NK-92 (cell line): ENCODE results near the gene EPHA3.

Experiments
- DNase-seq: peaks from one replicate; lab custom pipeline; 2025; ENCODE audit not compliant: unreplicated experiment; lab: John Stamatoyannopoulos, UW

The EPHA3 gene

DNA sequence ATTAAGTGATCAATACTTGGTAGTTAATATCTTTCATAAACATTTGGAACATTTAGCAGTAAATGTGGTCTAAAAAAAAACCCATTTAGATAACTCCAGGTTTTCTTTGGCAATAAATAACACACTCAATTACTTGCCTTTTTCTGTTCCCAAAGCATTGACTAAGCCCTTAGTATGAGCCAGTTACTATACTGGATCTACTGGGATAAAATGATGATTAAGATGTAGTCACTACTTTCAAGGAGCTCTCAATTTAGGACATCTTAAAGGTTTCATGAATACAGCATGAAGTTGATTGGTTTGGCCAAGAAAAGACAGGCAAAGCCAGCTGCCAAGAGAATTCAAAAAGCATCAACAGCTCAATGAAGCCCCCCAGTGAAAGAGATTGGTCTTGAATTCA is 250.9 kb downstream of the EPHA3 start:
- no peak for DNase-seq

- DNase-seq, result no peak
Observed at GRCh38 chr3:89360156-89360555, 252.7 kb downstream of the EPHA3 start.

GRCh38 chr3:89362496-89362895 is 255.1 kb downstream of the EPHA3 start:
- no peak for DNase-seq

DNA sequence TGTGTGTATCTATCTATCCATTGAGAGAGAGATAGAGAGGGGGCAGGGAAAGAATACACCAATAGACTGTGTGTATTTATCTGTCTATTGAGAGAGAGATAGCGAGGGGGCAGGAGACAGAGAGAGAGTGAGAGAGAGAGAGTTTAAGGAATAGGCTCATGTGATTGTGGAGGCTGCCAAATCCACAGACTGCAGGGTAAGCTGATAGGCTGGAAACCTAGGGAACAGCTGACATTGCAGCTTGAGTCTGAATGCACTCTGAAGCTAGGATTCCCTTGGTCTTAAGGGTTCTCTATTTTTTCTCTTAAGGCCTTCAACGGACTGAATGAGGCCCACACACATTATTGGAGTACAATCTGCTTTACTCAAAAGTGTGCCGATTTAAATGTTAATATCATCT is 255.8 kb downstream of the EPHA3 start:
- DNase-seq, result no peak

- DNase-seq, result no peak
Observed at GRCh38 chr3:89364314-89364713, 256.9 kb downstream of the EPHA3 start.

DNA sequence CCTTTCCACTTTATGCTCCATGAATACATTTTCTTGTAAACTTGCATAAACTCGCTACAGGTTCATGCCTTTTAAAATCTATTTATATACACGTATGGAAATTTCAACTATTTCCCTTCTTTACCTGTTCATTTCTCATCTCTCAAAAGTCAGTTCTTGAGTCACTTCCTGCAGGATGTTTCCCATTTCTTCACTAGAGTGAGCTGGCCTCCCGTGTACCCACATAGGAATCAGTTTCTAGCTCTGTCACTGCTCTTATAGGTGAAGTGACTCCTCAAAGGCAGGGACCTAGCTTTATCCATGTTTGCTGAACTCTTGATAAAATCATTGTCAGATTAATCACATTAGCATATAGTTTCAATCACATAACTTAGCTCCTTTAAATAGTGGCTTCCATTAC is 259.7 kb downstream of the EPHA3 start:
- no peak for DNase-seq

DNA sequence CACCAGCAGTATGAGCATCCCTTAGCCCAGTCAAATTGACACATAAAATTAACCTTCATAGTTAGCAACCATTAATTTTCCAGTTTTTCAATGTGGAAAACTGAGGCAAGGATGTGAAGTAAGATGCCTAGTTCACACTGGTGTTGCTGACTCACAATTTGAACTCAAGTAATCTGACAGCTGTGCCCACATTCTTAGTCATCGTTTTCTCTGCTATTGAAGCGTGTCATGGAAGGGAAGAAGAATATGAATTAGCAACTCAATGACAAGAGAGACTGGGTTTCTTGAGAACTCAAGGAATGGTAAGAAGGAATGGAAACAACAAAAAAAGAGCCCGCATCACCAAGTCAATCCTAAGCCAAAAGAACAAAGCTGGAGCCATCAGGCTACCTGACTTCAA is 261.4 kb downstream of the EPHA3 start:
- DNase-seq, result no peak

DNA sequence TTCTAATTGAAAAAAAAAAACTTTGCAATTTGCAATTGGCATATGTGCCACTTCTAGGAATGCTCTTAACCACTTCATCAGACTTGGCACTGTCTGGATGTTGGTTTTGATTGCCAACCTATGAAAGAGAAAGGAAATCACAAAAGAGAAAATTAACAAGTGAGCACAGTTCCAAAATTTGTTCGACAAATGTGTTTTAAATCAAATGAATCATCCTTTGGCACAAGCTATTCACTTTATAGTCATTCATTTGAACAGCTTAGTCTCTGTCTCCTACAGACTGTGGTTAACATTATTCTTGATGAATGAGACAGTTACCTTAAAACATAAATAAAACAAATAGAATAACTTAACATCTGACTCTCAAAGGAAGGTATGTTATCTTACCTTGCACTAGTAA is 265.0 kb downstream of the EPHA3 start:
- DNase-seq, result no peak

DNA sequence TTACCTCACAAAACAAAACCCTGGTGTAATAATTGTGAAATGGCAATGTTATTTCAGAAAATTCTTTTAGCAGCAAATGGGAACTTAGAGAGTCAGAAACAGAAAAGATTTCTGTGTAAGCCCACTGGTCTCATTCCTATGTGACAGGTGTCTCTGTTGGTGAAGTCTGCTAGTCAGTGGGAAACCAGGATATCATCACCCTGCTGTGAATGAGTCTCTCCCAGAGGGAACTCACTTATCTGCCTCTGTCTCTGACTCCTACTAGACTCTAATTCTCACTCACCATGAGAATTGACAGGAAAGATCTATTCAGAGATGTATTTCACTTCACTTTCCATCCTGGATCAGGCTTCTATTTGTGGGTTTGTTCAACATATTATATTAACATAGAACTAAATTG is 266.0 kb downstream of the EPHA3 start:
- DNase-seq, result no peak

DNA sequence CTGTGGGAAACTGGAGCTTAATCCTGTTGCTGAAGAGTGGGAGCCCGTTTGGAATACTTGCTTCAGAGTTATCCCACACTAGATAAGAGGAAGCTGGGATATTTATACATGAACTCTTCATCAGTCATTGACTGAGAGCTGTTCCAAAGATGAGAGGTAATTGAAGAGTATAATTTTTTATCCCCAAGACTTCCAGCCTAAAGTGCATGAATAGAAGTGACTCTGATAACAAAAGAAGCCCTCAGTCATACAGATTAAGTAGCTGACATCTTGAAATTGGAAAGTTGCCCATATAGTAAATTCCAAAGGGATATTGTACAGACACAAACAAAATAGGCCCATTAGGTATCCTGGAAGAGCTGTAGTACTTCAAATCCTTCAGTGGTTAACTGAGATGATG is 268.0 kb downstream of the EPHA3 start:
- DNase-seq, result no peak

GRCh38 chr3:89380016-89380415 is 272.6 kb downstream of the EPHA3 start:
- DNase-seq, result no peak

- no peak for DNase-seq
Observed at GRCh38 chr3:89392991-89393390, 285.6 kb downstream of the EPHA3 start.

DNA sequence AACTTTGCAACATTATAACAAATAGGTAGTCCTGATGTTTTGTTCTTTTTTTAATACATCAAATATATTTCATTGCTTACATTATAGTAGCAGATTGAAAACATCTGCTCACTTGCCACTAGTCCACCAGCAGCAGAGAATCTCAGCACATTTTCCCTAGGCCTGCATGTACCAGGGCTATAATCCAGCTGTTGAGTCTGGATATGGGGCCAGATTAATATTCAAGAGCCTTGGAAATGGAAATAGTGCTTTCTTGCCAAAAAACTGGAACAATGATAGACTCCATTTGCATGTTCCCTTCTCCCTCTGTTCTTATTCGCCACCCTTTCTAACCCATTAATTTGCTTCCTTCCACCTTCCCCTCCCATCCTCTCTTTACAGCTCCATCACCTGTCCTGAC is 288.0 kb downstream of the EPHA3 start:
- no peak for DNase-seq

DNA sequence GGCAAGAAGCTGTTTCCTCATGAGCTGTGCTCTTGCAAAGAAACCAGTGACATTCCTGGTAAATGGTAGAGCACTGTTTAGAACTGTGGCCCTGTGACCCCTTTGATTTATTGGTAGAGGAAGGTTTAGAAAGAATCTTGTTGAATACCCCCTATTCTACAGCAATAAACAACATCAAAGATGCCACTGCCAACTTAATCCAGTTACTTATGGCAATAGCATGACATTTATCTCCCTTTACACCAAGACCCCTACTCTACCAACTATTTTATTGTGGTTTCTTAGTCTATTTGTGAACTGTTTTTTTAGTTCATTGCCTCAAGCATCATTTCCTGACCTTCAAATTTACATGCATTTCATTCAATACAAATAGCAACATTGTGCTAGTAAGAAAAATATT is 288.6 kb downstream of the EPHA3 start:
- DNase-seq, result no peak

- no peak for DNase-seq
Observed at GRCh38 chr3:89402051-89402450, 294.6 kb downstream of the EPHA3 start.

GRCh38 chr3:89405176-89405575 is 297.8 kb downstream of the EPHA3 start:
- no peak for DNase-seq

GRCh38 chr3:89405593-89405992 is 298.2 kb downstream of the EPHA3 start:
- no peak for DNase-seq

- no peak for DNase-seq
Observed at GRCh38 chr3:89411201-89411600, 303.8 kb downstream of the EPHA3 start.

- DNase-seq, result no peak
Observed at GRCh38 chr3:89414270-89414669, 306.8 kb downstream of the EPHA3 start.

DNA sequence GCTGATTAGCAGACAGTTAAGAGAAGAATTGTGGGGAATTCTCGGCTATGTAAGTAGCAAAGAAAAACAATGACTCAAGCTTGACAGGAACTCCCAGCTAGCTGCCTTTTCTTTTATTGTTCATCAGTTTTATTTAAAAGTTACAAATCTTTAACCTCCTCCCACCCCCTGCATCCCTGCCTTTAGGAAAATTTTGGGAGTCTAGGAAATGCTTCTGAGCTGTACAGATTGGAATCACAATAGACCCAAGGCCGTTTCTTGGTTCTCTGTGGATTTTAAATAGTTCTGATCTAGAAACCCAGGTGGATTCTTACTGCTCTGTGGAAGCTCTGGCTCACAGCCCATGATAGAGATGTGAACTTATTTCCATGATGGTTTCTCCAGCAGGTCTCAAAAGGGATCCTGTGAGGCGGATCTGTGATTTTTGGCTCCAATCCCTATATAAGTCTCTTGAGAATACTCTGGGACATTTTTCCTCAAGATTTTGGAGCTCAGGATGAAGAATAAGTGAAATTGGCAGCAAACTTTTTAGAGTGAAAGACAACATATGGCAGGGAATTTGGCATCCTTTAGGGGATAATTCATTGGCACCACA is 312.3 kb downstream of the EPHA3 start:
- no peak for DNase-seq

DNA sequence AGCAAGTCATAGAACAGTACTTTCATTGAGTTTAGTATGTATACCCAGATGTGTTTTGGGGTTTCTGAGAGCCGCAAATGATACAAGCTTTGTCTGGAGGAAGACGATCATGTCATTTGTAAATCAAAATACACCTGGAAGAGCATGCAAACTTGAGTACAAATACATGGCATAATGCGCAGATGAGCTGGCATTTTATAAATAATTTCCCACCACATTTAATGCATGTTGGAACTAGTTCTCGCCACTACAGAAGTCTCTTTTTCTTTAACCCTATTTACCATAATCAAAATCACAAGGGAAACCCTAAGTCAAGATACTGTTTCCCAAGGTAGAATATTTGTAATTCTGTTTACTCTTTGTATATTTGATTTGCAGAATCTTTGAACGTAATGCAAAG is 318.6 kb downstream of the EPHA3 start:
- no peak for DNase-seq

- DNase-seq, result no peak
Observed at GRCh38 chr3:89434621-89435380, 327.4 kb downstream of the EPHA3 start.

DNA sequence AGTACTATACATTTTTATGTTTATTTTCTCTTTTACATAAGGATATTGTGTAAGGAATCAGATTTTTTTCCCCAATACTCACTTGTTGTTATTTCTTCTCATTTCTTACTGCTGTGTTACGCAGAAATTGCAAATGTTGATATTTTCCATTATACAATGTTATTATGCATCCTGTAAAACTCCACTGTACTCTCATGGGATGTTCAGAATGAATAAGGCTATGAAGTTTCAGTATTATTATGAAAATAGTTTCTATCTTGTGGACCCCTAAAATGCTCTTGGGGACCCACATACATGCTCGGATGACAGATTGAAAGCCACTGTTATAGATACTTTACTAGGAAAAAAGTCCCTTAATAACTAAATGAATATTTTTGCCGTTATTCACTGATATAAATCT is 329.4 kb downstream of the EPHA3 start:
- DNase-seq, result no peak
